Stimulated activated CD8-positive, alpha-beta memory T cell treated with anti-CD3 and anti-CD28 coated beads, Interleukin-15, amount 100 ng/mL, for 4 hours (primary cell): ENCODE results near the gene ATP4B.

ENCODE experiments used
- DNase-seq, 2 donors: peaks; one replicate each; pipeline ENCODE4 v3.0.0-alpha.2; 2020; ENCODE audit warnings: low read depth in 2 of 2

The ATP4B gene

DNA sequence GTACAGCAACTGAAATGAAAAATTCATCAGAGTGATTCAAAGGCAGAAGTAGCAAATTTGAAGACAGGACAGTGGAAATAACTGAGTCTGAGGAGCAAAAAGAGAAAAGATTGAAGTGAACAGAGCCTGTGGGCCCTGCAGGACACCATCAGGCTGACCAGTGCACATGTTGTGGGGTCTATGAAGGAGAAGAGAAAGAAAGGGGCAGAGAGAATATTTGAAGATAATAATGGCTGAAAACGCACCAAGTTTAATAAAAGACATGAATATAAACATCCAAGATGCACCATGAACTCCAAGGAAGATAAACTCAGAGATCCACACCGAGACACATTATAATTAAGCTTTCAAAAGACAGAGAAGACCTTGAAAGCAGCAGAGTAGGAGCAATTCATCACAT lies 15.4 kb downstream of the ATP4B start:
- no peak for DNase-seq

DNA sequence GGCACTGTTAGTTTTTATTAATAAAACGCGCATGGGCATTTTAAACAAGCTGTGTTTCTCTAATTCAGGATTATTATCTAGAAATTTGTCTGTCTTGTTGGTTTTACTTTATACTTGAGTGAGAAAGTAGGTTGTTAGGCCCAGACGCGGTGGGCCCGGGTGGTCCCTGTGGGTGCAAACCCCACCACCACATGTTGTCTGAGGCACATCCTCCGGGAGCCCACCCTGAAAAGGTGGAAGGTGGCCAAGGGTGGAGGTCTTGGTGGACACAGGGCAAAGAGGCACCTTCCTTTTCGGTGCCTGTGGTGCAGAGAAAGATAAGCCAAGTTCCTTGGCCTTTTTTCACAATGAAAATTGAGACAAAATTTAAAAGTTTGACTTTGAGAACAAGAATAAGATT lies 16.6 kb downstream of the ATP4B start:
- no peak for DNase-seq

DNA sequence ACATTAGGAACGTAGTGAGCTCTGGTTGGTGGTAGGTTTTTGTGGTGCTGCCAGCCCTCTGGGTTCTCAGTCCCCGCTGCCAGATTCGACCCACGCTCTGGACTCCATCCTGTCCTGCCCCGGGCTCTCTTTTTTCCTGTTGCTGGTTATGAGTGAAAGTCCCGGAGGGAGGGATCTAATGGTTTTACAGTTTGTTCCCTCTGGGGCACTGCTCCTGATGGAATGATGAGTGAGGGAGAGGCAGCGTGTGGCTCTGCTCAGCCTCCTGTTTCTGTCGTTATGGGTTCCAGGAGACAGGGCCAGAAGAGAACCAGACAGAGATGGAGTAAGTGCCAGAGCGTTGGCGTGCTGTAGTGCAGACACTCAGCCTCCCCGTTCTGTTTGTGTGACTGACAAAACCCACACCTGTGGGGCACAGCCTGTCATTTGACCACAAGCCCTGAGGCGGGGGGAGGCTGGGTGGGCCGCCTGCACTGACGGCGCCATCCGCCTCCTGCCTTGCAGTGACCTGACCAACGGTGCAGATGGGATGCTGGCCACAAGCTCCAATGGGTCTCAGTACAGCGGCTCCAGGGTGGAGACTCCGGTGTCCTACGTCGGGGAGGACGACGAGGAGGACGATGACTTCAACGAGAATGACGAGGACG lies 18.3 kb downstream of the ATP4B start:
- DNase-seq = no peak

DNA sequence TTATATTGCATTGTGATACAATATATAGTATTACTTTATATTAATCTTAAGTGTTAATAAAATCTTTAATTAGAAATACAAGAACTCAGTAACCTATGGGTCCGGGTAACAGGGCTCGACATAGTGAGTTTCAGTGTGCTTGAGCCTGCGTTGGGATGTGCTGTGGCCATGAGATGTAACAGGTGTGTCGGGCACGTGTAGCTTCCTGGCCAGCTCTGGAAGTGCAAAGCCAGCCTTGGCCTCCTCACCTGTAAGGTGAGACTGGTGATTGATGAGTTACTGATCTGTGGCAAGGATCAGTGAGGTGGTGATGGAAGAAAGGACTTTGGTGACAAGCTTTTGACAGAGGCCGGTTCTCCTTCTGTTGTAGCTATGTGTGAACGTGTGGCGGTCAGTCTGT lies 19.2 kb downstream of the ATP4B start:
- DNase-seq = no peak

DNA sequence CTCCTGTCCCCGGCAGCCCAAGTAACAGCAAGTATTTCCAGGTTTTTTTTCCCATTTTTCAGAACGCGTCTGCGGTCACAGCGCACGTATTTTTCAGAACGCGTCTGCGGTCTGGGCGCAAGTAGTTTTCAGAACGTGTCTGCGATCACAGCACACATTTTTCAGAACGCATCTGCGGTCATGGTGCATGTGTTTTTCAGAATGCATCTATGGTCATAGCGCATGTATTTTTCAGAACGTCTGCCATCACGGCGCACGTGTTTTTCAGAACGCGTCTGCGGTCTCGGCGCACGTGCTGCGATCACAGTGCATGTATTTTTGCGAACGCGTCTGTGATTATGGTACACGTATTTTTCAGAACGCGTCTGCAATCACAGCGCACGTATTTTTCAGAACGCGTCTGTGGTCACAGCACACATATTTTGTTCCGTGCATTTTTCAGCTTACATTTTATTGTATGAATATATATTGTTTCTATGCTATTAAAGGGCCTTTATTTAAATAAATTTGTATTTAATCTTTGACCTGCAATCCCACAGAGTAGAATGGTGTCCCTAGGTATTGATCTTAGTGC lies 19.7 kb downstream of the ATP4B start:
- DNase-seq = no peak

DNA sequence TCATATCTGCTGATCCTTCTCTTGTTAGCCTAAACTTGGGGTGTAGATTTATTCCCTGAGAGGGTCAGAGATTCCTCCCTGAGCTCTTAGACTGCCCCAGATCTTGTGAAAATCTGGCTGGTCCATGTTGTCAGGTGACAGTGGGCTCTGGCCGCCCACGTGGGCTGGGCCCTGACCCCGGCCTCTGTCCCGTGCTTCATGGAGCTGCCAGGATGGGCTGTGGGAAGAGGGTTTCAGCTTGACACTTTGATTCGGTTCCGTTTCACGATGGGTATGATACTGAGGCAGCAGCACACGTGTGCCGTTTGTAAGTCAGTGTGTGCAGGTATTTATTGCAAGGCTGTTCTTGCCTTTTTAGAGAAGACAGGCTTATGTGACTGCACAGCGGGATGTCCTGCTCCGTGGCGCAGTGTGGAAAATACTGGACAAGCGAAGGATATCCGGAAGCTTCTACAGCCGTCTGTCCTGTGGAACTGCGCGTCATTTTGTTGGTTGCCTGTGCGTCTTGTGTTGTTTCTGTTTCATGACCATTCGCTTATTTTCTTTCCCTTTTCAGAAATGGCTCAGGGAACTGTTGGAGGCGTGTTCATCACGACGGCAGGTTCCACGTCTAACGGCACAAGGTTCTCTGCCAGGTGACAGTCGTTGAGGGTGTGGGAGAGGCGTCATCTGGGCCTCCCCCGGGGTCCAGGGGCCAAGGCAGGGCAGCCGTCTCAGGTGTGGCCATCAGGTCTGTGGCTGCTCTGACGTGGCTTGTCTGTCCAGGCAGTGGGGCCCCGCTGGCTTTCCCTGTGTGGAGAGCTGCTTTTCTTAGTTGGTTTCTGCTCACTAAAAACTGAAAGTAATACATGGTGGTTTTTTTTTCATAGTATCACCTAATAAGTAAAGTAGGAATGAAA lies 20.5 kb downstream of the ATP4B start:
- DNase-seq = no peak

DNA sequence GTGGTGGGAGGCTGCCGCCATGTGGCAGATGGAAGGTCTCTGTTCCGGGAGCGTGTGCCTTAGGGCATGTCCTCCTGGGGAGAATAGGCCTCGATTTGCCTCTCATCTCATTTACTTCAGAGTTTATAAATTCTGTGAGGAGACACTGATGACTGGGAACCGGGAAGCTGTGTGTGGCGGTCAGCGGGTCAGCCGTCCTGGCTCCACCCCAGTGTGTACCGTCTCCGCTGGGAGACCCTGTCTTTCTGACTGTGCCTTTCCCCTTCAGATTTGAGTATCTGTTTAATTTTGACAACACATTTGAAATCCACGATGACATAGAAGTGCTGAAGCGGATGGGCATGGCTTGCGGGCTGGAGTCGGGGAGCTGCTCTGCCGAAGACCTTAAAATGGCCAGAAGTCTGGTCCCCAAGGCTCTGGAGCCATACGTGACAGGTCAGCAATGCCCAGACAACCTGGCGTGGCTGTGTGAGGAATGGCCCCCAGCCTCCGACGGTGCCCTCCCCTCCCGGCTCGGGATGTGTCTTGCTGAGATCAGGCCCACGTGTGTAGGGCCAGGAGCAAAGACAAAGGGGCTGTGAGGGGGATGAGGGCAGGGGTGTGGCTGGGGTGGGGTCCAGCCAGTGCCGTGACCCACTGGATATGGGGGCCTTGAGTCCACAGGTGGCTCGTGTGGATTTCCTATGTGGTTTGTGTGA lies 21.6 kb downstream of the ATP4B start:
- no peak for DNase-seq

DNA sequence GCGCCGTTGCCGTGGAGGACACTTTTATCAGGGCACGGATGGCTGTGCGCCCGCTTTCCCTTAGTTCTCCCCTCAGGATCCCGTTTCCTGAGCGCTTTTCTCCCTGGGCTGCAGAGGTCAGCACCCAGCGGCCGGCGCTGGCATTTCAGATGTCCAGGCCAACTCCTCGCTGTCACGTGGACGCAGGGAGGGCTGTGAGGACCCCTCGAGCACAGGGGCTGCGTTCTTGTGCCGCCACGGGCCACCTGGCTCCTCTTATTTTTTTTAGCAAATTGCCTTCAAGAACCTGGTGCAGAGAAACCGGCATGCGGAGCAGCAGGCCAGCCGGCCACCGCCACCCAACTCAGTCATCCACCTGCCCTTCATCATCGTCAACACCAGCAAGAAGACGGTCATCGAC lies 22.3 kb downstream of the ATP4B start:
- no peak for DNase-seq

DNA sequence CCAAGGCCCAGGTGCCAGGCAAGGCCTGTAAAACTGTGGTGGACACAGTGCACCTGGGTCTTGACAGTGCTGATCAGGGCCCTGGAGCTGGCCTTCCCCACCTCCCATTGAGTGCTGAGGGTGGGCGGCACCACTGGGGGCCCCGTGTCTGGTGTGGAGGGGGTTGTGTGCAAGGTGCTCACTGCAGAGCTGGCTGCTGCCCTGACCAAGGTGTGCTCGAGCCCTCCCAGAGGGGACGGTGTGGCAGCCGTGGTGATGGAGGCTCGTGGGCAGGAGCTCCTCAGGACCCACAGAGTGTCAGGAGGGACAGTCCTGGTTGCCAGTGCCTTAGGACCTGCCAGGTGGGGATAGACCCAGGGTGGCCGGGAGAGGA lies 23.0 kb downstream of the ATP4B start:
- no peak for DNase-seq

DNA sequence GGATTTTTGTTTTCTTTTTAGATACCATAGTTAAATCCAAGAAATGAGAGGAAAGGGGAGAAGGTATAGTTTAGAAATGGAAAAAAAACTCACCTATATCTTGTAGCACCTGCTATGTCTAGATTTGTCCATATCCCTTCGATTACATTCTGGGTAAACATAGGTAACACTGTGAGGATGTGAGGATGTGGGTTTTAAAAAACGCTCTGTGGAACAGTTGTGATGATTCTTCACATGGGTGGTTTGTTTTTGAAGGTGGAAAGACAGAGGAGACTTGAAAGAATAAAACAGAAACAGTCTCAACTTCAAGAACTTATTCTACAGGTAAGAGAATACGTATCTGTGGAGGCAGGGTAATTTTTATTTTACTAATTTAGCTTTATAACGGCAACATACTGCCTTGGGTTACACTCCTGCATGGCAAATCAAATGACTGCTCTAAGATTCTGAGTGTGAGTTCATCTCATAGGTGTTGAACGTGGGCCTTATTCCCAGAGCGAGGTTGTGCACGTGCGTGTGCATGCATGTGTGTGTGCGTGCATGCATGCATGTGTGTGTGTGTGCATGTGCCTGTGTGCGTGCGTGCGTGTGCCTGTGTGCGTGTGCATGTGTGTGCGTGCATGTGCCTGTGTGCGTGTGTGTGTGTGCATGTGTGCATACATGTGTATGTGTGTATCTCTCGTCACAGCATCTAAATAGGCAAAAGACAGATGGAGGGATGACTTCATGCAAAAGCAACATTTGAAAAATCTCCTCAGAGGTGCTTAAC lies 23.5 kb downstream of the ATP4B start:
- DNase-seq = no peak

DNA sequence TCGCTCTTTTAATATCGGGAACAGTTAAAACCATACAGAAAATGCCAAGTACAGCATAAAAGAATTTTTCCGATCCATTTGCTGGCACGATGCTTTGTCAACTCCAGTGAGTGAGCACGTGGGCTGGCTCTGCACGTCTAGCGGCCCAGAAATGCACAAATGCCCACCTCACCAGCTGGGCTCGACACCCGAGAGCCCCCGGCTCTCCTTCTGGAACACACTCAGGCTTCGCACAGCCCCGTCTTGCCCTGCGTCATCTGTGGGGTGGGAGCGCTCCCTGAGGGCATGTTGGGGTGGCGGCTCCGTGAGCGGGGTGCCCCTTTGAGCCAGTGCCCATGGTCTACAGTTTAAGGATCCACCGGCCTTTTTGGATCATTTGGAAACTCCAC lies 24.5 kb downstream of the ATP4B start:
- no peak for DNase-seq

DNA sequence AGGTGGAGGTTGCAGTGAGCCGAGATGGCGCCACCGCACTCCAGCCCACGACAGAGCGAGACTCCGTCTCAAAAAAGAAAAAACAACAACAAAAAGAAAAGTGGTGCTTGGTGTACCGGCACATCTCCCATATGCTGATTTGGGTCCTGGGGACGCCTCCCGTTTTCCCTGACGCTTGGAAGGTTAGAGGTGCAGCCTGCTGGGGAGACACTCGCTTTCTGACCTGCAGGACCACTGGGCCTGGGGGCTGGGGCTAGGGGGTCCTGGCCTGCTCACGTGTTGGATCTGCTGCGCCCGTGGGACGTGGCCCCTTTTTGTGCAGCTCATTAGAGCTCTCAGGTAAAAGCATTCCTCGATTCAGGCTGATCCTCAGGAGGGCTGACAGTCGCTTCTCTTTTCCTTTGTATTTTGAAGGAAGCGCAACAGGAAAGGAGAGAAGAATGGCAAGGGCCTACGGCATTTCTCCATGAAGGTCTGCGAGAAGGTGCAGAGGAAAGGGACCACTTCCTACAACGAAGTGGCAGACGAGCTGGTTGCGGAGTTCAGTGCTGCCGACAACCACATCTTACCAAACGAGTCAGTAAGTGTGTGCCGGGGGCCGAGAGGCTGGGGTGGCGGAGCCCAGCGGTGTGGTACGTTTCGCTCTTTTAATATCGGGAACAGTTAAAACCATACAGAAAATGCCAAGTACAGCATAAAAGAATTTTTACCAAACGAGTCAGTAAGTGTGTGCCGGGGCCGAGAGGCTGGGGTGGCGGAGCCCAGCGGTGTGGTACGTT lies 25.1 kb downstream of the ATP4B start:
- DNase-seq = no peak

DNA sequence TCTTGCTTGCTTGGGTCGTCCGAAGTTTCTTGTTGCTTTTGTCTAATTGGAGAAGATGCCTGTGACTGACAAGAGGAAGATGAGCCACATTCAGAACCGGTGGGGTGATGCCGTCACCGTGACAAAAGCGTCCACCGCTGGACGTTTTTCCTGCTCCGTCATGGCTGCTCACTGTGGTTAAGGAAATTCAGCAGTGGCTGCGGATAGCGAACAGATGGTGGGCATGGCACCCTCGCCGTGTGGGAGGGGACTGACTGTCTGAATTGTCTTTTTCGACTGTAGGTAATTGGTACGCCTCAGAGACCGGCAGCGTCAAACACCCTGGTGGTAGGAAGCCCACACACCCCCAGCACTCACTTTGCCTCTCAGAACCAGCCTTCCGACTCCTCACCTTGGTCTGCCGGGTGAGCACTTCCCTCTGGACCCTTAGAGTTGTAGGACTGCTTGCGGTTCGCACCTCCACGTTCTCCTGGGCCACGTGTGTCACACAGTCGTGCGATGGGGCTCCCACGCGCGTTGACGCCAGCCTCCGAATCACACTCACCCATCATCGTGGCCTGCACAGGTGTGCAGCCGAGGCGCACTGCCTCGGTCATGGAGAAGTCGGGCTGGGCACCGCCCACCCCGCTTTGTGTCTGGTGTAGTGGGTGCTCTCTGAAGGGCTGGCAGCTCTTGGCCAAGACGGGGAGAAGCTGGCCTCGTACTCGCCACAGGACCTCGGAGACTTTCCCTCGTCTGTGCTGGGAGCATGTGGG lies 26.5 kb downstream of the ATP4B start:
- DNase-seq = no peak

DNA sequence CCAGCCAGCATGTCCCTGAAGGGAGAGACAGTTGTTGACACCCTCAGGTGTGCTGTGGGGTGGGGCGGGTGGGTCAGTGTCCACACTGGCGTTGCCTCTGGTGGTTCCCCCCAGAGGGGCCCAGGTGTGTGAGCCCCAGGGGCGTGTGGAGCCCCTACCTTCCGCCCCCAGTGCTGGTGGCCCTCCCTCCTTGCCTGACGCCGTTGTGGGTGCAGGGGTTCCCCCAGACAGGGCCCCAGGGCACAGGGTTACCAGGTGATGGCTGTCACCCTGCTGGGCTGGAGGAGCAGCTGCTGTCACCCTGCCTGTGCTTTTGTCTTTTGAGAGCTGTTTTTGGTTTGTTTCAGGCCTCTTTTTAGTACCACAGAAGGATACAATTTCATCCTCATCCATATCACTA lies 27.2 kb downstream of the ATP4B start:
- no peak for DNase-seq

DNA sequence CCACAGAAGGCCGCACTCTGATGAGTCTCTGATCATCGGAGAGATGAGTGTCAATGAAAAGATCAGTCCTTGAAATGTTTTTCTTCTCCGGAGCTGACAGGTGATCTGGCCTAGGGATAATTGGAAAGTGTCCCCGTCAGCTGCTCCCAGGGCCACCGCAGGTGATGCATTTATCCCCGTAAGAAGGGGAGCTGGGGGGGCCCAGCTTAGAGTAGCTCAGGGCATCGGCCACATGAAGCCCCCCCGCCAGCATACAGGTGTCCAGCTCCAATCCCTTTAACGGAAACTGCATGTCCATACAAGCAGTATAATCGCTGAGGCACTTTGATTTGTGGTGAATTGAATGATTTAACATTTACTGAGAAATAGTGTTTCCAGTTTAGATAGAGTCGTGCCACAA lies 27.7 kb downstream of the ATP4B start:
- no peak for DNase-seq

DNA sequence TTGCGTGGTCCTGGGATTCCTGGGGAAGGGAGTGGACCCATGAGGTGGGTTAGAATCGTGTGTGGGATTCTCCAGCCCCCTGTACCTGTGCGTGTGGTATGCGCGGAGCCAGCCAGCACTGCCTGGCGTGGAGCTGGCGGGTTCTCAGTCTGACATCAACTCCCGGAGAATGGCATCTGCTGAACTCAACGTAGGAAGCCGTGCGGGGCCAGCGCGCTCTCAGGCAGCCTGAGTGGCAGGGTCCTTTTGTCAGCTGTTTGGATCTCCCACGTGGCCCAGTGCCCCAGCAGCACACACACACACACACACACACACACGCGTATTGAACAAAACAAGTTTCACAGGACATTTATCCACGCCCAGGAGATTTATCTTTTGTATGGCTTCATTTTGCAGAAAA lies 28.1 kb downstream of the ATP4B start:
- no peak for DNase-seq

DNA sequence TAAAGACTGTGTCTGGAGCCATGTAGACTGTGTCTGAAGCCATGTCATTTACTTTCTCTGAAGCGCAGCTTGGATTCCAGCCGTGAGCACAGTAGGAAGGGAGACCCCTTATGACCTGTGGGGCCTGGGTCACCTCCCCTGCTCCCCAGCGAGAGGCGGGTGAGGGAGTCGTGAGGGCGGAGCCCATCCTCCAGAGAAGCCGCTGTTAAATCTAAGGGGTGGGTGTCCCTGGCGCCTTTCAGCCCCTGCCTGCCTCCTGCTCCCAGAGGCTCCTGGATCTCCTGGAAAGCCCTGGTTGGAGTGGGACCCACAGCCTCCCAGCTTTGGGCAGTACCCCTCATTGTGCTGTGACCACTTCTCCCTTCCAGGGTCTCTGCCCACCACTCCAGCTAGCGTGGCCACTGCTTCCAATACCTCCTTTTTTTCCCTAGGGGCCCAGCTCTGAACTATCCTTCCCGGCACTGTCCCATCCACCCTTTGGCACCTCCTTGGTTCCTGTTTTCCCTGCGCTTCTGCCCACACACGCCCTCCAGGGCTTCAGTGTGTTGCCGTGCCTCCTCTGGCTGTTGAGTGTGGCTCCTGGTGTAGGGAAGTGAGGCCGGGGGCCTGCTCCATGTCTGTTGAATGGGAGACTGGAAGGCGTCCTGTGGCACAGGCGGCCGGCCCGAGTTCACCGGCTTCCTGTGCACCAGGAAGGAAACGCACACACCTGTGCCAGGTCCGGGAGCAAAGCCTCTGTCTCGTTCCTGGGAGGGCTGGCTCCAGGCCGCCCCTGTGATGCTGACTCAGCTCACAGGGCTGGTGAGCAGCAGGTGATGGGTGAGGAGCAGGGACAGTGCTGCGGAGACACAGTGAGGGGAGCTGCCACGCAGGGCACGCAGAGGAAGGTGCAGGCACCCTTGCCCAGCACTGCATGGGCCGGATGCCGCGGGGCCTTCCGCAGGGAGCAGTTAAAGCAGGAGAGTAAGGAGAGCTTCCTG lies 29.4 kb downstream of the ATP4B start:
- no peak for DNase-seq

DNA sequence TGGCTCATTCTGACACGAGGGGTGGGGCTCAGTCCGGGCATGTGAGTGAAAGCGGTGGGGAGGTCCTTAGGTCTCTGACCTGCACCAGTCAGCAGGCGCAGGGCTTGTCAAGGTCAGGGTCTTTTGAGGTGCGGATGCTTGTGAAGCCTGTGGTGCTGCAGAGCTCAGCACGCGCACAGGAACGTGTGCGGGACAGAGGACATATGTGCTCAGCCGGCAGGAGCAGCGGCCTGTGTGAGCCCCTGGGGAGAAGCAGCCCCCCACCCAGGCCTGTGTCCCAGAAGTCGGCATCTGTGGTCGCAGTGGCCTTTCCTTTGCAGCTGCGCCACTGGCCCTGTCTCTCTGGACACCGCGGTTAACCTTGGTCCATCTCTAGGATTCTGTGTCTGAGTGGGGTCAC lies 30.9 kb downstream of the ATP4B start:
- no peak for DNase-seq
